ENCODE data around the gene SLC25A17.

GRCh38 chr22:40757071-40757470 is 62.1 kb downstream of the SLC25A17 start:
- TF ChIP-seq CTCF (IDR thresholded peaks at IDR 0.05; ENCODE audit: low read depth, low read length) (no peak), EZH2phosphoT487 (IDR thresholded peaks at IDR 0.05; ENCODE audit: low read depth) (no peak)
